H9 (cell line): ENCODE results near the gene VWA8. TPM values are rescaled to one million over a fixed set of nuclear protein-coding genes. Genes with fewer than 3 reads are reported as not detected.

Experiments used
- DNase-seq: peaks from one replicate; pipeline ENCODE4 v3.0.0-alpha.2; 2017
- H2AFZ ChIP-seq: one replicate; pipeline ENCODE4 v1.6.1; 2013; ENCODE audit warnings: mild to moderate bottlenecking, low read length, control low read depth, moderate library complexity
- H2AK5ac ChIP-seq: 2 replicates; pipeline ENCODE4 v1.6.1; 2013; ENCODE audit warnings: low read length, control low read depth, mixed read lengths; ENCODE audit not compliant: insufficient read length
- H2BK120ac ChIP-seq: one replicate; pipeline ENCODE4 v1.6.1; 2013; ENCODE audit warnings: low read depth, mild to moderate bottlenecking, low read length, control low read depth, inconsistent platforms; ENCODE audit not compliant: poor library complexity, severe bottlenecking
- H2BK12ac ChIP-seq: 2 replicates; pipeline ENCODE4 v1.6.1; 2013; ENCODE audit warnings: low read length, control low read depth, mixed read lengths, low read depth; ENCODE audit not compliant: insufficient read length
- H2BK15ac ChIP-seq: 2 replicates; pipeline ENCODE4 v1.6.1; 2013; ENCODE audit warnings: low read depth, low read length, control low read depth
- H2BK20ac ChIP-seq: one replicate; pipeline ENCODE4 v1.6.1; 2013; ENCODE audit warnings: low read depth, mild to moderate bottlenecking, low read length, control low read depth, inconsistent platforms; ENCODE audit not compliant: poor library complexity, severe bottlenecking
- H2BK5ac ChIP-seq: 2 replicates; pipeline ENCODE4 v1.6.1; 2013; ENCODE audit warnings: low read length, control low read depth, mixed read lengths; ENCODE audit not compliant: insufficient read length
- H3K14ac ChIP-seq: 2 replicates; pipeline ENCODE4 v1.6.1; 2013; ENCODE audit warnings: low read length, control low read depth; ENCODE audit not compliant: insufficient read depth
- H3K18ac ChIP-seq: 2 replicates; pipeline ENCODE4 v1.6.1; 2013; ENCODE audit warnings: low read depth, mild to moderate bottlenecking, mixed read lengths, low read length, control low read depth; ENCODE audit not compliant: insufficient read length
- H3K23ac ChIP-seq: 2 replicates; pipeline ENCODE4 v1.6.1; 2013; ENCODE audit warnings: low read length, control low read depth, mixed read lengths, low read depth; ENCODE audit not compliant: insufficient read length
- H3K23me2 ChIP-seq: 2 replicates; pipeline ENCODE4 v1.6.1; 2013; ENCODE audit warnings: low read depth, mild to moderate bottlenecking, mixed read lengths, low read length, control low read depth; ENCODE audit not compliant: insufficient read length, poor library complexity, severe bottlenecking
- H3K27ac ChIP-seq: 2 replicates; pipeline ENCODE4 v1.5.1; 2013; ENCODE audit warnings: low read length, control low read depth, mixed read lengths, low read depth; ENCODE audit not compliant: insufficient read length
- H3K27me3 ChIP-seq: 2 replicates; pipeline ENCODE4 v1.6.1; 2013; ENCODE audit warnings: low read length, control low read depth, inconsistent platforms; ENCODE audit not compliant: insufficient read depth
- H3K4ac ChIP-seq: 2 replicates; pipeline ENCODE4 v1.6.1; 2013; ENCODE audit warnings: low read depth, mild to moderate bottlenecking, control low read depth, inconsistent platforms, low read length, moderate library complexity
- H3K4me1 ChIP-seq: 2 replicates; pipeline ENCODE4 v1.6.1; 2013; ENCODE audit warnings: low read length, control low read depth, inconsistent platforms; ENCODE audit not compliant: insufficient read depth
- H3K4me2 ChIP-seq: 2 replicates; pipeline ENCODE4 v1.6.1; 2013; ENCODE audit warnings: low read length, control low read depth, mixed read lengths; ENCODE audit not compliant: insufficient read length, insufficient read depth
- H3K56ac ChIP-seq: 2 replicates; pipeline ENCODE4 v1.6.1; 2013; ENCODE audit warnings: low read depth, mild to moderate bottlenecking, mixed read lengths, low read length, control low read depth; ENCODE audit not compliant: insufficient read length
- H3K79me1 ChIP-seq: 2 replicates; pipeline ENCODE4 v1.6.1; 2013; ENCODE audit warnings: low read depth, mild to moderate bottlenecking, moderate library complexity, low read length, control low read depth, inconsistent platforms; ENCODE audit not compliant: insufficient read depth, poor library complexity, severe bottlenecking
- H3K79me2 ChIP-seq: 2 replicates; pipeline ENCODE4 v1.6.1; 2013; ENCODE audit warnings: low read length, control low read depth, inconsistent platforms; ENCODE audit not compliant: insufficient read depth
- H3K9ac ChIP-seq: 2 replicates; pipeline ENCODE4 v1.6.1; 2013; ENCODE audit warnings: low read length, control low read depth, mixed read lengths; ENCODE audit not compliant: insufficient read length; ENCODE audit errors: extremely low read depth
- H3K9me3 ChIP-seq: one replicate; pipeline ENCODE4 v1.6.1; 2013; ENCODE audit warnings: low read depth, low read length, inconsistent platforms; ENCODE audit not compliant: control insufficient read depth
- H3T11ph ChIP-seq: one replicate; pipeline ENCODE4 v1.6.1; 2013; ENCODE audit warnings: mild to moderate bottlenecking, low read length, control low read depth, inconsistent platforms
- H4K20me1 ChIP-seq: one replicate; pipeline ENCODE4 v1.6.1; 2013; ENCODE audit not compliant: control insufficient read depth, insufficient read length, insufficient read depth
- H4K5ac ChIP-seq: 2 replicates; pipeline ENCODE4 v1.6.1; 2013; ENCODE audit warnings: low read depth, mild to moderate bottlenecking, mixed read lengths, low read length, control low read depth; ENCODE audit not compliant: insufficient read length
- H4K8ac ChIP-seq: replicated peaks from 2 replicates; pipeline ENCODE4 v1.6.1; 2013; ENCODE audit warnings: low read length, control low read depth, mixed read lengths, low read depth; ENCODE audit not compliant: insufficient read length
- H4K91ac ChIP-seq: 2 replicates; pipeline ENCODE4 v1.6.1; 2013; ENCODE audit warnings: low read depth, mild to moderate bottlenecking, moderate library complexity, mixed read lengths, low read length, control low read depth; ENCODE audit not compliant: insufficient read length
- H3K27ac Mint-ChIP-seq, 3 experiments: 2 replicates in 2 of 3; 3 replicates in 1 of 3; pipeline ENCODE4 v1.8.0; 2020 to 2021; ENCODE audit warnings: mixed read lengths in 3 of 3, mild to moderate bottlenecking in 1 of 3, moderate library complexity in 1 of 3
- H3K27me3 Mint-ChIP-seq: 2 replicates; pipeline ENCODE4 v1.8.0; 2021; ENCODE audit warnings: low read depth, mild to moderate bottlenecking, moderate library complexity, mixed read lengths
- H3K36me3 Mint-ChIP-seq, 3 experiments: 2 replicates in 2 of 3; 3 replicates in 1 of 3; pipeline ENCODE4 v1.8.0; 2020 to 2021; ENCODE audit warnings: low read depth in 3 of 3, mixed read lengths in 3 of 3; ENCODE audit not compliant: insufficient read depth in 1 of 3
- H3K4me1 Mint-ChIP-seq, 2 experiments: 2 replicates each; pipeline ENCODE4 v1.8.0; 2020; ENCODE audit warnings: mixed read lengths in 2 of 2
- H3K4me3 Mint-ChIP-seq, 2 experiments: 2 replicates in 1 of 2; 3 replicates in 1 of 2; pipeline ENCODE4 v1.8.0; 2020 to 2021; ENCODE audit warnings: mild to moderate bottlenecking in 2 of 2, mixed read lengths in 2 of 2, moderate library complexity in 1 of 2
- H3K9me3 Mint-ChIP-seq, 2 experiments: 2 replicates in 1 of 2; 3 replicates in 1 of 2; pipeline ENCODE4 v1.8.0; 2020; ENCODE audit warnings: mild to moderate bottlenecking in 2 of 2, mixed read lengths in 2 of 2, moderate library complexity in 1 of 2
- CTCF ChIP-seq: fragments of 200-600 bp; sonication (generic); conservative IDR thresholded peaks from 3 replicates; pipeline ENCODE4 v1.8.0; 2021; ENCODE audit warnings: antibody characterized with exemption, mild to moderate bottlenecking
- WGBS: extraction: QIAGEN DNeasy Blood & Tissue Kit; methylation state at CpG from one replicate; pipeline ENCODE4 v1.1.7; 2013; ENCODE audit warnings: missing lambda C conversion rate, low lambda C conversion rate, mixed read lengths; ENCODE audit not compliant: insufficient read length; ENCODE audit errors: extremely low coverage; 5-methylcytosine and 5-hydroxymethylcytosine counted together
- total RNA-seq: library from RNA; stranded (reverse); gene quantifications from 2 replicates; pipeline ENCODE4 v1.2.1, GENCODE V29; 2021

VWA8 gene
- total RNA-seq, 1 experiment from 2014 or later = 17.4 TPM

- Histone ChIP-seq H3K79me1 (no peaks in the 10 kb centered on the region), H3K27ac (no peak overlapping the region), H2AK5ac (no peak overlapping the region), H3K27me3 (no peaks in the 10 kb centered on the region), H4K8ac (no peak overlapping the region), H2BK12ac (no peak overlapping the region), H3K4ac (no peak overlapping the region), H2BK5ac (no peak overlapping the region), H4K20me1 (no peaks in the 10 kb centered on the region), H3K9ac (no peak overlapping the region), H2AFZ (no peak overlapping the region), H2BK120ac (no peak overlapping the region), H3K9me3 (no peaks in the 10 kb centered on the region), H3K4me1 (no peaks in the 10 kb centered on the region), H3K23ac (no peak overlapping the region), H3K4me2 (no peak overlapping the region), H3K56ac (no peak overlapping the region), H4K5ac (no peak overlapping the region), H2BK20ac (no peak overlapping the region), H3K14ac (no peak overlapping the region), H3K79me2 (no peaks in the 10 kb centered on the region), H2BK15ac (no peak overlapping the region), H3K18ac (no peak overlapping the region), H3K23me2 (no peaks in the 10 kb centered on the region), H4K91ac (no peak overlapping the region), H3T11ph (no peak overlapping the region)
- WGBS = no CpG with 5 or more reads among the region's 3 CpGs
- H3K27ac Mint-ChIP-seq = no peak overlapping the region
- DNase-seq = no peak
- no peaks in the 10 kb centered on the region for H3K4me1 Mint-ChIP-seq
- H3K27me3 Mint-ChIP-seq = no peaks in the 10 kb centered on the region
- no peak for TF ChIP-seq CTCF
- H3K9me3 Mint-ChIP-seq = peaks cover 0 to 9% of the 10 kb centered on the region in 2 experiments; a peak in 3 of 5 replicates
- H3K36me3 Mint-ChIP-seq = peaks cover 10 to 16% (median 14%) of the 10 kb centered on the region in 3 experiments; a peak in 6 of 7 replicates
- H3K4me3 Mint-ChIP-seq = no peak overlapping the region
These were observed 109.6 kb downstream of the VWA8 start for GRCh38 chr13:41851351-41851750.
